NT2/D1 (cell line): ENCODE data around the gene KNCN.

Source experiments
- DNase-seq: peaks from one replicate; pipeline ENCODE4 v3.0.0-alpha.2; 2011; ENCODE audit warnings: low read depth, low spot score
- H3K27me3 ChIP-seq: 2 replicates; pipeline ENCODE4 v1.6.0; 2011; ENCODE audit warnings: mild to moderate bottlenecking; ENCODE audit not compliant: insufficient read length, insufficient read depth
- H3K36me3 ChIP-seq: 2 replicates; pipeline ENCODE4 v1.6.1; 2011; ENCODE audit warnings: mild to moderate bottlenecking, low read length, mixed read lengths; ENCODE audit not compliant: insufficient read depth, insufficient read length
- H3K4me1 ChIP-seq: 2 replicates; pipeline ENCODE4 v1.5.1; 2011; ENCODE audit not compliant: insufficient read depth, insufficient read length
- H3K4me3 ChIP-seq: 2 replicates; pipeline ENCODE4 v1.5.1; 2011; ENCODE audit warnings: low read depth; ENCODE audit not compliant: insufficient read length
- H3K9ac ChIP-seq: 2 replicates; pipeline ENCODE4 v1.6.0; 2011; ENCODE audit warnings: low read depth; ENCODE audit not compliant: insufficient read length
- H3K9me3 ChIP-seq: 2 replicates; pipeline ENCODE4 v1.5.1; 2011; ENCODE audit warnings: mild to moderate bottlenecking, low read length; ENCODE audit not compliant: insufficient read depth
- SUZ12 ChIP-seq: IDR thresholded peaks from 2 replicates; pipeline ENCODE4 v1.6.1; 2011; ENCODE audit not compliant: insufficient read length, insufficient read depth; ENCODE audit errors: extremely low read depth
- YY1 ChIP-seq: IDR thresholded peaks from 2 replicates; pipeline ENCODE4 v1.6.1; 2011; ENCODE audit not compliant: insufficient read length, insufficient read depth
- ZNF274 ChIP-seq: IDR thresholded peaks from 2 replicates; pipeline ENCODE4 v1.6.1; 2011; ENCODE audit warnings: mild to moderate bottlenecking, low read depth, low read length

Gene KNCN

GRCh38 chr1:46543382-46543760 lies 8.1 kb downstream of the KNCN start:
- no peaks in the 10 kb centered on the region for H3K36me3 ChIP-seq
- peaks cover 85% of the 10 kb centered on the region for H3K27me3 ChIP-seq
- H3K4me3 ChIP-seq = no peak overlapping the region
- no peaks in the 10 kb centered on the region for H3K9me3 ChIP-seq
- TF ChIP-seq YY1 (no peak), SUZ12 (no peak), ZNF274 (no peak)
- no peak for DNase-seq
- peaks cover 25% of the 10 kb centered on the region for H3K4me1 ChIP-seq
- peak overlapping the region; percentile 52 for H3K9ac ChIP-seq

DNA sequence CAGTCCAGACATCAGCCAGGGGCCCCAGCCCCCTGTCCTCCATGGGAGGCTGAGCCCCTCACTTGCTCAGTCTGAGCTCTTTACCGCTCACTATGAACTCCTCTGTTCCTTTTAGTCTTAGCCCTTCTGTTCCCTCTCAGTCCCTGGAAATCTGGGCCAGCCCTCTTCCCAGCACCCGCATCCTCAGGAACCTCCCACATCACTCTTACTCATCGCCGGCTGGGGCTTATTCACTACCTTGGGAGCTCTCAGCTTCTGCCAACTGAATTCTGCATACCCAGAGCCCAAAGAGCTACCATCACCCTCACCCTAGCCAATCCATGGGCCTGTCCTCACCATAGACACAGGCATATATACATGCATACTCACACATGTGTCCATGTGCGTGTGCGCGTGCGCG lies 11.5 kb downstream of the KNCN start:
- no peak for DNase-seq
- H3K27me3 ChIP-seq = peaks cover 78% of the 10 kb centered on the region
- no peak for TF ChIP-seq SUZ12
- TF ChIP-seq YY1 = no peak
- no peak overlapping the region for H3K4me3 ChIP-seq
- H3K4me1 ChIP-seq = peaks cover 27% of the 10 kb centered on the region
- H3K36me3 ChIP-seq = no peaks in the 10 kb centered on the region
- peaks cover 10% of the 10 kb centered on the region for H3K9me3 ChIP-seq
- H3K9ac ChIP-seq = no peak overlapping the region

DNA sequence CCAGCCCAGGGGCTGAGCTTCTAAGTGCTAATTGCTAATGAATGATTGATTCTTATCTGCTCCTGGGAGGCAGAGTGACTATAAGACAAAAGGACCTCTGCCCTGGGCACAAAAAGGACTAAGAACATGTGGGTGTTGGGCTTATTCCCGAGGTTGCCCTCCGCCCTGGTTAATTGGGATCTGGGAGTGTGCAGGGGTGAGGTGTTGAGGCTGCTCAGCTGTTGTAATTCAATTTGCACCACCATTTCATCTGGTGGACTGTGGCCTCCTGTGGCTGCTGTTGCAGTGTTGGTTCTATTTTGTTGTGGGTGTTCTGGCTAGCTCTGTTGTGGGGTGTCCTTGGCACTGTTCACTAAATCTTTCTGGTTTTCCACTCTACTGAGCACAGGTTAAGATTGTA lies 13.3 kb downstream of the KNCN start:
- H3K9ac ChIP-seq = no peak overlapping the region
- TF ChIP-seq SUZ12 = no peak
- no peak for DNase-seq
- peaks cover 78% of the 10 kb centered on the region for H3K27me3 ChIP-seq
- peaks cover 10% of the 10 kb centered on the region for H3K9me3 ChIP-seq
- H3K4me1 ChIP-seq = peaks cover 24% of the 10 kb centered on the region
- H3K36me3 ChIP-seq = no peaks in the 10 kb centered on the region
- H3K4me3 ChIP-seq = no peak overlapping the region

DNA sequence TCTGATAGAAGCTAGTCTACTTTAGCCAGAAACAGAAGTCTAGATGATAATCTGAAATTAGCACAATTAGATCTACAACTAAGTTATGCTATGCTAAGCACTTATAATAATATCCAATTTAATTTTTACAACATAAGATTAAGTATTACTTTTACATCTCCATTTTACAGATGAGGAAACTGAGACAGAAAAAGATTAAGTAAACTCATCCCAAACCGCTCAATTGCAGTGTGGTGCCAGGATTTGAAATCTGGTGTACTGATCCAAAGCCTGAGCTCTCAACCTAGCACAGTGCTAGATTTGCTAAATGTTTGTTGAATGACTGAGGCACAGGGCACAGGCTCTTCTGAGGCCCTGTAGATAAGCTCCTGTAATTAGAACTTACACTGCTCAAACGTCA lies 13.8 kb downstream of the KNCN start:
- DNase-seq = no peak
- TF ChIP-seq SUZ12 = no peak
- no peak for TF ChIP-seq ZNF274
- TF ChIP-seq YY1 = no peak
- Histone ChIP-seq H3K36me3 (no peaks in the 10 kb centered on the region), H3K9me3 (peaks cover 10% of the 10 kb centered on the region), H3K27me3 (peaks cover 78% of the 10 kb centered on the region), H3K4me3 (no peak overlapping the region), H3K9ac (no peak overlapping the region), H3K4me1 (peaks cover 25% of the 10 kb centered on the region)

- DNase-seq = no peak
- TF ChIP-seq ZNF274 (no peak), SUZ12 (no peak), YY1 (no peak)
- Histone ChIP-seq H3K4me3 (no peak overlapping the region), H3K36me3 (no peaks in the 10 kb centered on the region), H3K4me1 (peaks cover 29% of the 10 kb centered on the region), H3K9ac (no peak overlapping the region), H3K27me3 (peaks cover 78% of the 10 kb centered on the region), H3K9me3 (peaks cover 10% of the 10 kb centered on the region)
These were observed 14.9 kb downstream of the KNCN start for GRCh38 chr1:46536527-46536926.

DNA sequence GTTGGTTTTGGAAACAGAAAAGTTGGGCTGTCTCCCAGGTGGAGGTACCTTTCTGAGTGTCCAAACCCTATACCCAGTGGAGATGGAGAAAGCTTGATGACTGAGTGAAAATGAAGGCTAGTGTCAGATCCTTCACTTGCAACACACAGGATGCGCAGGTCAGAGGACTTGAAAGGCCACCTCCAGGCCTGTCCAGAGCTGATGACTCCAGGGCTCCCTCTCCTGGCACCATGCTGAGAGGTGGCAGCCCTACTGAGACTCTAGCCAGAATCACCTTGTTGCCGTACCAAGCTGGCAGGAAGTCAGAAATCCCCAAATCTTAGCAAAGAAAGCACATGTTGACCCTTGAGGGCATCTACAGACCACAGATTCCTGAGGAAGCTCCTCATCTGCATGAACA lies 16.4 kb downstream of the KNCN start:
- no peak overlapping the region for H3K9ac ChIP-seq
- H3K27me3 ChIP-seq = peaks cover 78% of the 10 kb centered on the region
- H3K9me3 ChIP-seq = peaks cover 10% of the 10 kb centered on the region
- no peak for DNase-seq
- no peak for TF ChIP-seq ZNF274
- TF ChIP-seq SUZ12 = no peak
- no peak for TF ChIP-seq YY1
- no peaks in the 10 kb centered on the region for H3K36me3 ChIP-seq
- H3K4me1 ChIP-seq = peaks cover 35% of the 10 kb centered on the region
- no peak overlapping the region for H3K4me3 ChIP-seq

DNA sequence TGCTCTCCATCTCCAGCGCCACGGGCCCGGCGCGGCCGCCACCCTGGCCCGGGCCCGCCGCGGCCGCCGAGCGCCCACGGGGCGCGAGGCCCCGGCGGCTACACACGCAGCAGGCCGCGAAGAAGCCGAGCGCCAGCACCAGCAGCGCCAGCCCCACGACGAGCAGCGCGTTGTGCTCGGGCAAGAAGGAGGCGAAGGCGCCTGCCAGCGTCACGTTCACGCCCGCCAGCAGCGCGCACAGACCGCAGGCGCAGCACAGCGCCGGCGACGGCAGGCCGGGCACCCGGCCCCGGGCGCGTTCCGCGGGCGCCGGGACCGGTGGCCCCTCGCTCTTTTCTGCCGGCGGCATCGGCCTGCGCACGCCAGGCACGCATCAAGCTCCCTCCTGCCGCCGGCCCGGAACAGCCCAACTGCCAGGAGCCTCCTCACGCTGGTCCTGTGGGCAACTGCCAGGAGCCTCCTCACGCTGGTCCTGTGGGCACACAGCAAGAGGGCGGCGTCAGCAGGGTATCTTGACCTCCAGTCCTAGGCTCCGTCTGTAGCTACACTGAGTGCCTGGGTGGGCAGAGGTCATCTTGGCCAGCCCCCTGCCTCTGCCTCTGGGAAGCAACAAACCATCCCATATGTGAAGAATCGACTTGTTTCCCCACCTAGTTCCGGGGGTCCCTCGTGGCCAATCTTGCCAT lies 18.1 kb downstream of the KNCN start:
- Histone ChIP-seq H3K4me3 (peak overlapping the region; percentile 45), H3K9ac (peak overlapping the region; percentile 79), H3K36me3 (no peaks in the 10 kb centered on the region), H3K4me1 (peaks cover 26% of the 10 kb centered on the region), H3K27me3 (peaks cover 89% of the 10 kb centered on the region), H3K9me3 (peaks cover 10% of the 10 kb centered on the region)
- no peak for DNase-seq
- TF ChIP-seq ZNF274 (no peak), SUZ12 (peak; percentile 92)
